HCT116 (cell line): ENCODE results near the gene EVC. TPM values are rescaled to one million over a fixed set of nuclear protein-coding genes. Genes with fewer than 3 reads are reported as not detected.

ENCODE experiments used
- ATAC-seq: fragments of 200-7000 bp; cut with Tn5 transposase; 2 replicates; pipeline ENCODE4 v1.9.1; 2020; ENCODE audit warnings: mild to moderate bottlenecking, moderate library complexity
- BruUV-seq: library from RNA; stranded (reverse); fragments of 400-500 nt; replicated peaks from 2 replicates; lab custom pipeline; 2021; lab: Mats Ljungman, UMichigan
- CTCF ChIA-PET: fragments of 300-600 bp; sonication (Branson Sonifier 250); formaldehyde crosslinking; loops from one replicate; lab custom pipeline; 2021; ENCODE audit warnings: antibody characterized with exemption; lab: Charles Lee
- POLR2A ChIA-PET: fragments of 300-600, 350-600 bp; sonication (Branson Sonifier 250); formaldehyde crosslinking; loops from one replicate; lab custom pipeline; 2021; ENCODE audit warnings: antibody characterized with exemption; lab: Charles Lee
- RAD21 ChIA-PET, 2 experiments: fragments of 300-600 bp; sonication (Branson Sonifier 250); formaldehyde crosslinking; loops; one replicate each; lab custom pipeline; 2023; ENCODE audit warnings: low total read pairs in 2 of 2; ENCODE audit not compliant: uncharacterized antibody in 2 of 2, unreplicated experiment in 2 of 2, low non-redundant PET in 1 of 2; lab: Charles Lee
- DNase-seq: peaks from one replicate; pipeline ENCODE4 v3.0.0-alpha.2; 2010; ENCODE audit warnings: low read depth, low spot score
- H2AFZ ChIP-seq: fragments of 200-600 bp; shearing (Covaris generic), sonication (generic); 2 replicates; pipeline ENCODE4 v1.6.1; 2017; ENCODE audit warnings: low read depth, mixed run types, mixed read lengths, antibody characterized with exemption, low read length; ENCODE audit not compliant: poor library complexity, severe bottlenecking
- H3K27ac ChIP-seq: 2 replicates; pipeline ENCODE4 v1.5.1; 2012; ENCODE audit warnings: low read depth, low read length
- H3K27me3 ChIP-seq: fragments of 200-600 bp; sonication (generic); 2 replicates; pipeline ENCODE4 v1.6.1; 2016; ENCODE audit warnings: mixed run types, low read length, mixed read lengths; ENCODE audit not compliant: insufficient read depth
- H3K36me3 ChIP-seq, 2 experiments: fragments of 200-500 bp in 1 of 2; fragments of 200-600 bp in 1 of 2; sonication (Bioruptor generic) in 1 of 2; sonication (generic) in 1 of 2; 2 replicates each; pipeline versions ENCODE4 v1.5.1 to v1.6.1; 2014 to 2016; ENCODE audit warnings: low read length in 2 of 2, inconsistent platforms in 1 of 2, mixed read lengths in 1 of 2, mixed run types in 1 of 2; ENCODE audit not compliant: insufficient read depth in 2 of 2, control insufficient read depth in 1 of 2
- H3K4me1 ChIP-seq, 2 experiments: fragments of 200-600 bp in 1 of 2; sonication (generic) in 1 of 2; 2 replicates each; pipeline versions ENCODE4 v1.5.1 to v1.6.1; 2012 to 2017; ENCODE audit warnings: low read length in 2 of 2, inconsistent platforms in 1 of 2, mild to moderate bottlenecking in 1 of 2, mixed read lengths in 1 of 2, mixed run types in 1 of 2, moderate library complexity in 1 of 2; ENCODE audit not compliant: insufficient read depth in 2 of 2, control insufficient read depth in 1 of 2
- H3K4me2 ChIP-seq: fragments of 200-600 bp; sonication (generic); 2 replicates; pipeline ENCODE4 v1.6.1; 2017; ENCODE audit warnings: mixed run types, low read length, mixed read lengths
- H3K4me3 ChIP-seq, 2 experiments: fragments of 200-600 bp in 1 of 2; sonication (generic) in 1 of 2; replicated peaks in 1 of 2; 2 replicates each; pipeline ENCODE4 v1.5.1; 2011 to 2016; ENCODE audit warnings: low read length in 2 of 2, control low read depth in 1 of 2, low read depth in 1 of 2, mild to moderate bottlenecking in 1 of 2, mixed read lengths in 1 of 2, mixed run types in 1 of 2
- H3K79me2 ChIP-seq: fragments of 200-600 bp; sonication (generic); 2 replicates; pipeline ENCODE4 v1.6.1; 2017; ENCODE audit warnings: mild to moderate bottlenecking, mixed run types, low read length, moderate library complexity, mixed read lengths; ENCODE audit not compliant: insufficient read depth
- H3K9ac ChIP-seq: fragments of 200-600 bp; sonication (generic); 2 replicates; pipeline ENCODE4 v1.6.1; 2016; ENCODE audit warnings: low read length, mixed read lengths
- H3K9me2 ChIP-seq: fragments of 200-600 bp; sonication (generic), shearing (Covaris generic); 2 replicates; pipeline ENCODE4 v1.6.1; 2017; ENCODE audit warnings: mixed run types, mild to moderate bottlenecking, moderate library complexity; ENCODE audit not compliant: insufficient read depth
- H3K9me3 ChIP-seq, 2 experiments: fragments of 200-500 bp in 1 of 2; fragments of 200-600 bp in 1 of 2; sonication (Bioruptor generic) in 1 of 2; sonication (generic) in 1 of 2; 2 replicates each; pipeline ENCODE4 v1.6.1; 2014 to 2017; ENCODE audit warnings: low read length in 2 of 2, mixed read lengths in 2 of 2, inconsistent platforms in 1 of 2, low read depth in 1 of 2, mild to moderate bottlenecking in 1 of 2, mixed run types in 1 of 2, moderate library complexity in 1 of 2; ENCODE audit not compliant: control insufficient read depth in 1 of 2, insufficient read depth in 1 of 2
- H4K20me1 ChIP-seq: fragments of 200-600 bp; sonication (generic), shearing (Covaris generic); 2 replicates; pipeline ENCODE4 v1.6.1; 2017; ENCODE audit warnings: mixed run types, mild to moderate bottlenecking, moderate library complexity; ENCODE audit not compliant: insufficient read depth
- CBX3 ChIP-seq: IDR thresholded peaks from 2 replicates; pipeline ENCODE4 v1.6.1; 2012; ENCODE audit warnings: low read depth
- ELF1 ChIP-seq: IDR thresholded peaks from 2 replicates; pipeline ENCODE4 v1.6.1; 2012; ENCODE audit warnings: low read depth, borderline replicate concordance
- EZH2phosphoT487 ChIP-seq: fragments of 200-600 bp; IDR thresholded peaks from 2 replicates; pipeline ENCODE4 v1.6.1; 2018; ENCODE audit warnings: antibody characterized with exemption, borderline replicate concordance
- FOSL1 ChIP-seq: IDR thresholded peaks from 2 replicates; pipeline ENCODE4 v1.6.1; 2012; ENCODE audit warnings: low read depth
- JUND ChIP-seq: IDR thresholded peaks from 2 replicates; pipeline ENCODE4 v1.6.1; 2012
- POLR2A ChIP-seq: IDR thresholded peaks from 2 replicates; pipeline ENCODE4 v1.7.0; 2011; ENCODE audit warnings: borderline replicate concordance; ENCODE audit not compliant: insufficient read depth, insufficient read length; ENCODE audit errors: extremely low read depth
- POLR2AphosphoS5 ChIP-seq: IDR thresholded peaks from 2 replicates; pipeline ENCODE4 v1.6.1; 2011; ENCODE audit warnings: mild to moderate bottlenecking, low read depth, low read length, moderate library complexity
- REST ChIP-seq: IDR thresholded peaks from 2 replicates; pipeline ENCODE4 v1.6.1; 2012; ENCODE audit warnings: low read depth
- SIN3A ChIP-seq: IDR thresholded peaks from 2 replicates; pipeline ENCODE4 v1.6.1; 2012; ENCODE audit warnings: low read depth
- SP1 ChIP-seq: IDR thresholded peaks from 2 replicates; pipeline ENCODE4 v1.6.1; 2012; ENCODE audit warnings: low read depth
- SRF ChIP-seq: IDR thresholded peaks from 2 replicates; pipeline ENCODE4 v1.6.1; 2012; ENCODE audit warnings: low read depth
- TCF7L2 ChIP-seq: IDR thresholded peaks from 2 replicates; pipeline ENCODE4 v1.7.0; 2011; ENCODE audit warnings: borderline replicate concordance, inconsistent platforms; ENCODE audit not compliant: insufficient read depth, insufficient read length; ENCODE audit errors: extremely low read depth
- YY1 ChIP-seq: IDR thresholded peaks from 2 replicates; pipeline ENCODE4 v1.6.1; 2011; ENCODE audit warnings: low read length, low read depth, moderate library complexity, mild to moderate bottlenecking; ENCODE audit not compliant: insufficient replicate concordance; ENCODE audit errors: extremely low read depth
- ZBTB33 ChIP-seq: IDR thresholded peaks from 2 replicates; pipeline ENCODE4 v1.6.1; 2011; ENCODE audit warnings: mild to moderate bottlenecking, low read length, moderate library complexity; ENCODE audit not compliant: insufficient replicate concordance; ENCODE audit errors: extremely low read depth
- intact Hi-C: fragments of 100-400 bp; cut with micrococcal nuclease; formaldehyde crosslinking; loops from 2 replicates; pipeline ENCODE4 v1.10.0; 2022
- total RNA-seq: library from RNA; stranded (reverse); gene quantifications from one replicate; pipeline ENCODE4 v1.2.1, GENCODE V29; 2021; ENCODE audit not compliant: unreplicated experiment

Gene EVC
- total RNA-seq, 1 experiment from 2014 or later, result 0.15 TPM

DNA sequence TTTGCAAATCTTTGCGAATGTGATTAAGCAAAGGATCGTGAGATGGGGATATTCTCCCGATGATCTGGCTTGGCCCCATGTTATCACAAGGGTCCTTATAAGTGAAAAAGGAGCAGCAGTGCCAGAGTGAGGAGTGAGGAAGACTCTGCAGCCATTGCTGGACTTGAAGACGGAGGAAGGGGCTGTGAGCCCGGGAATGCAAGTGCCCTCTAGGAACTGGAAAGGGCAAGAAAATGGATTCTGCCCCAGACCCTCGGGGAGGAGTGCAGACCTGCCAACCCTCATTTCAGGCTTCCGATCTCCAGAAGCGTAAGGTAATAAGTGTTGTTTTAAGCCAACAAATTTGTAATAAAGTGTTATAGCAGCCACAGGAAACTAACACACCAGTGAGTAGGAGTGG, 76.3 kb downstream of the EVC start:
- no peaks in the 10 kb centered on the region for H4K20me1 ChIP-seq
- no peak overlapping the region for H3K9ac ChIP-seq
- no peaks in the 10 kb centered on the region for H3K9me3 ChIP-seq
- DNase-seq (no peak), ATAC-seq (no peak)
- H3K9me2 ChIP-seq, result no peaks in the 10 kb centered on the region
- no peaks in the 10 kb centered on the region for H3K36me3 ChIP-seq
- ChIA-PET RAD21 (no interaction called here), CTCF (no interaction called here), POLR2A (no interaction called here)
- H2AFZ ChIP-seq, result no peak overlapping the region
- H3K27me3 ChIP-seq, result peaks cover 7% of the 10 kb centered on the region; the same call in 1 of the 2 replicates
- H3K4me3 ChIP-seq, result no peak overlapping the region
- H3K27ac ChIP-seq, result no peak overlapping the region
- no peaks in the 10 kb centered on the region for H3K79me2 ChIP-seq
- TF ChIP-seq FOSL1 (no peak), SRF (no peak), POLR2AphosphoS5 (no peak), EZH2phosphoT487 (no peak), REST (no peak), YY1 (no peak), SIN3A (no peak), JUND (no peak), CBX3 (no peak), POLR2A (no peak), SP1 (no peak), ZBTB33 (no peak), ELF1 (no peak), TCF7L2 (no peak)
- BruUV-seq, result no TSS peak
- no peaks in the 10 kb centered on the region for H3K4me1 ChIP-seq
- intact Hi-C loops, result no loop called here
- H3K4me2 ChIP-seq, result no peak overlapping the region
